Lung (tissue), 12 donors: ENCODE data around the gene METTL21C. TPM values are rescaled to one million over a fixed set of nuclear protein-coding genes. Genes with fewer than 3 reads are reported as not detected.

ENCODE experiments used
- ATAC-seq: fragments of 200-7000 bp; cut with Tn5 transposase; one replicate; pipeline ENCODE4 v1.9.1; 2020; ENCODE audit warnings: moderate number of reproducible peaks; ENCODE audit not compliant: insufficient read depth, low FRiP score
- DNase-seq, 3 donors: peaks; one replicate each; pipeline ENCODE4 v3.0.0-alpha.2; 2013 to 2017
- H3K27ac ChIP-seq, 2 donors: one replicate each; pipeline ENCODE4 v1.5.1; 2013; ENCODE audit warnings: mild to moderate bottlenecking in 2 of 2, moderate library complexity in 2 of 2, control low read depth in 1 of 2, inconsistent platforms in 1 of 2, low read depth in 1 of 2, low read length in 1 of 2
- H3K27me3 ChIP-seq, 3 donors: one replicate each; pipeline ENCODE4 v1.5.1; 2013; ENCODE audit warnings: low read length in 2 of 3; ENCODE audit not compliant: control insufficient read depth in 3 of 3, insufficient read depth in 3 of 3
- H3K36me3 ChIP-seq, 4 donors: one replicate each; pipeline ENCODE4 v1.5.1; 2013; ENCODE audit warnings: low read length in 4 of 4, mild to moderate bottlenecking in 1 of 4, moderate library complexity in 1 of 4; ENCODE audit not compliant: control insufficient read depth in 4 of 4, insufficient read depth in 4 of 4
- H3K4me1 ChIP-seq, 5 donors: one replicate each; pipeline ENCODE4 v1.5.1; 2013; ENCODE audit warnings: low read length in 5 of 5, mild to moderate bottlenecking in 2 of 5, moderate library complexity in 1 of 5; ENCODE audit not compliant: control insufficient read depth in 5 of 5, insufficient read depth in 5 of 5
- H3K4me3 ChIP-seq: one replicate; pipeline ENCODE4 v1.5.1; 2013; ENCODE audit warnings: mild to moderate bottlenecking, control low read depth, moderate library complexity
- H3K9ac ChIP-seq, 2 donors: one replicate each; pipeline ENCODE4 v1.5.1; 2013; ENCODE audit warnings: low read length in 2 of 2, control low read depth in 1 of 2; ENCODE audit not compliant: insufficient read depth in 1 of 2
- H3K9me3 ChIP-seq, 4 donors: one replicate each; pipeline ENCODE4 v1.5.1; 2013; ENCODE audit warnings: low read length in 3 of 4, mild to moderate bottlenecking in 1 of 4, moderate library complexity in 1 of 4; ENCODE audit not compliant: control insufficient read depth in 4 of 4, insufficient read depth in 3 of 4
- WGBS, 2 donors: extraction: QIAGEN DNeasy Blood & Tissue Kit; methylation state at CpG; one replicate each; pipeline ENCODE4 v1.1.7; 2013; 5-methylcytosine and 5-hydroxymethylcytosine counted together
- polyA plus RNA-seq, 2 donors: library from polyadenylated mRNA; stranded (reverse); fragments of 200-250 nt; gene quantifications; one replicate each; pipeline ENCODE4 v1.2.1, GENCODE V29; 2013
- total RNA-seq, 2 donors: library from RNA; depleted of rRNA in 1 of 2; stranded (reverse); fragments of >200 nt in 1 of 2; gene quantifications; one replicate each; pipeline ENCODE4 v1.2.1, GENCODE V29; 2014 to 2021
- TF ChIP-seq, protein P1 (sequence below): IDR thresholded peaks from 2 replicates; pipeline ENCODE4 v1.5.1; 2012; ENCODE audit warnings: mild to moderate bottlenecking; ENCODE audit errors: control extremely low read depth, extremely low read depth
- donor health status: control.
- donor health status: control.
- donor health status: Bipolar disorder and iron deficiency.
- donor health status: healthy.
- donor health status: DM: yes; HTN: yes; CAD: no.

METTL21C gene
- total and polyA plus RNA-seq, 4 donors, result not detected

- ATAC-seq (no peak), DNase-seq (no peak)
- WGBS, 2 donors, result 82 to 90% methylated on average over 1 of the region's 1 CpG
- Histone ChIP-seq H3K4me3 (no peak overlapping the region), H3K36me3 (peaks cover 13 to 61% (median 27%) of the 10 kb centered on the region in 4 donors), H3K9ac (no peak overlapping the region), H3K27me3 (no peaks in the 10 kb centered on the region), H3K4me1 (no peaks in the 10 kb centered on the region), H3K9me3 (no peaks in the 10 kb centered on the region), H3K27ac (no peak overlapping the region)
- TF ChIP-seq, protein P1, sequence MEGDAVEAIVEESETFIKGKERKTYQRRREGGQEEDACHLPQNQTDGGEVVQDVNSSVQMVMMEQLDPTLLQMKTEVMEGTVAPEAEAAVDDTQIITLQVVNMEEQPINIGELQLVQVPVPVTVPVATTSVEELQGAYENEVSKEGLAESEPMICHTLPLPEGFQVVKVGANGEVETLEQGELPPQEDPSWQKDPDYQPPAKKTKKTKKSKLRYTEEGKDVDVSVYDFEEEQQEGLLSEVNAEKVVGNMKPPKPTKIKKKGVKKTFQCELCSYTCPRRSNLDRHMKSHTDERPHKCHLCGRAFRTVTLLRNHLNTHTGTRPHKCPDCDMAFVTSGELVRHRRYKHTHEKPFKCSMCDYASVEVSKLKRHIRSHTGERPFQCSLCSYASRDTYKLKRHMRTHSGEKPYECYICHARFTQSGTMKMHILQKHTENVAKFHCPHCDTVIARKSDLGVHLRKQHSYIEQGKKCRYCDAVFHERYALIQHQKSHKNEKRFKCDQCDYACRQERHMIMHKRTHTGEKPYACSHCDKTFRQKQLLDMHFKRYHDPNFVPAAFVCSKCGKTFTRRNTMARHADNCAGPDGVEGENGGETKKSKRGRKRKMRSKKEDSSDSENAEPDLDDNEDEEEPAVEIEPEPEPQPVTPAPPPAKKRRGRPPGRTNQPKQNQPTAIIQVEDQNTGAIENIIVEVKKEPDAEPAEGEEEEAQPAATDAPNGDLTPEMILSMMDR, result no peak
Measured at GRCh38 chr13:102645701-102646100, 49.1 kb downstream of the METTL21C start.

GRCh38 chr13:102643656-102644055 is 51.2 kb downstream of the METTL21C start:
- no peaks in the 10 kb centered on the region for H3K4me1 ChIP-seq
- WGBS, 2 donors, result 98 to 100% methylated on average over 1 of the region's 1 CpG
- peaks cover 15 to 57% (median 34%) of the 10 kb centered on the region in 4 donors for H3K36me3 ChIP-seq
- no peak for ATAC-seq
- H3K27me3 ChIP-seq, result no peaks in the 10 kb centered on the region
- no peak overlapping the region for H3K27ac ChIP-seq
- H3K9ac ChIP-seq, result no peak overlapping the region
- H3K9me3 ChIP-seq, result no peaks in the 10 kb centered on the region
- no peak for DNase-seq
- TF ChIP-seq, protein P1, result no peak
- no peak overlapping the region for H3K4me3 ChIP-seq

GRCh38 chr13:102642475-102642874 is 52.4 kb downstream of the METTL21C start:
- DNase-seq, result peak in 1 of 3 donors; percentile 37
- H3K9me3 ChIP-seq, result no peaks in the 10 kb centered on the region
- peaks cover 13 to 58% (median 38%) of the 10 kb centered on the region in 4 donors for H3K36me3 ChIP-seq
- H3K27me3 ChIP-seq, result no peaks in the 10 kb centered on the region
- no peak overlapping the region for H3K4me3 ChIP-seq
- TF ChIP-seq, protein P1, result no peak
- H3K9ac ChIP-seq, result no peak overlapping the region
- ATAC-seq, result peak; percentile 34
- H3K27ac ChIP-seq, result no peak overlapping the region
- 60 to 81% methylated on average over 6 of the region's 6 CpGs for WGBS, 2 donors
- H3K4me1 ChIP-seq, result no peaks in the 10 kb centered on the region

DNA sequence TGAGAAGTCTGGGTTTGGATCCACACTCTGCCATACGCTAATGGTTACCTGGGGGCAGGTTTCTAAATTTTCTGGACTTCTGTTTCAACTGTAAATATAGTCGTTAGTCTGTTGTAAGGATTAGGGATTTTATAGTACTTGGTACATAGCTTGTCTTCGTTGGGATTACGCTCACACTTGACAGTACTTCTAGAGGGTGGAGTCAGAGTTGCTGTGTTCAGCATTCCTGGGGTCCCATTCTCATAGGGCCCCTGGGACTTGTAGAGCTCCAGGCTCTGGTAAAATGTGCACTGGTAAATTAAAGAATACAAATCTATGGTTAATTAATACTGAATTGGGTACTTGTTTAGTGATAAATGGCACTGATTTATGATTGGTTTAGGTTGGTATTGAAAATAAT is 52.8 kb downstream of the METTL21C start:
- Histone ChIP-seq H3K9ac (no peak overlapping the region), H3K27me3 (no peaks in the 10 kb centered on the region), H3K4me1 (no peaks in the 10 kb centered on the region), H3K9me3 (no peaks in the 10 kb centered on the region), H3K36me3 (peaks cover 11 to 59% (median 38%) of the 10 kb centered on the region in 4 donors), H3K27ac (no peak overlapping the region), H3K4me3 (no peak overlapping the region)
- DNase-seq (no peak), ATAC-seq (no peak)
- 62 to 76% methylated on average over 4 of the region's 4 CpGs for WGBS, 2 donors
- TF ChIP-seq, protein P1, result no peak
